Heart right ventricle (tissue), 16 donors: ENCODE results near the gene GPATCH3. TPM values are rescaled to one million over a fixed set of nuclear protein-coding genes. Genes with fewer than 3 reads are reported as not detected.

Experiments
- ATAC-seq, 8 donors: fragments of 200-7000 bp; cut with Tn5 transposase; one replicate each; pipeline ENCODE4 v1.9.1; 2020; ENCODE audit warnings: mild to moderate bottlenecking in 8 of 8, moderate library complexity in 8 of 8, moderate number of reproducible peaks in 1 of 8
- DNase-seq, 2 donors: peaks; one replicate each; pipeline ENCODE4 v3.0.0-alpha.2; 2020
- H3K27ac ChIP-seq, 10 donors: fragments of 200-600 bp; sonication (generic) in 2 of 10; one replicate each; pipeline versions ENCODE4 v1.5.0 to v1.8.0; 2020 to 2022; ENCODE audit warnings: mild to moderate bottlenecking in 3 of 10
- H3K27me3 ChIP-seq, 7 donors: fragments of 200-600 bp; one replicate each; pipeline ENCODE4 v1.8.0; 2021 to 2022; ENCODE audit warnings: mild to moderate bottlenecking in 2 of 7
- H3K36me3 ChIP-seq, 9 donors: fragments of 200-600 bp; sonication (generic) in 1 of 9; one replicate each; pipeline versions ENCODE4 v1.5.0 to v1.8.0; 2020 to 2022; ENCODE audit warnings: mild to moderate bottlenecking in 2 of 9
- H3K4me1 ChIP-seq, 9 donors: fragments of 200-600 bp; sonication (generic) in 1 of 9; one replicate each; pipeline versions ENCODE4 v1.5.0 to v1.8.0; 2020 to 2022; ENCODE audit warnings: mild to moderate bottlenecking in 4 of 9
- H3K4me3 ChIP-seq, 10 donors: fragments of 200-600 bp; sonication (generic) in 2 of 10; one replicate each; pipeline versions ENCODE4 v1.5.0 to v1.8.0; 2020 to 2022; ENCODE audit warnings: mild to moderate bottlenecking in 7 of 10, moderate library complexity in 2 of 10
- H3K9me3 ChIP-seq, 11 donors: fragments of 200-600 bp in 10 of 11; sonication (generic) in 2 of 11; one replicate each; pipeline versions ENCODE4 v1.5.0 to v1.8.0; 2013 to 2022; ENCODE audit warnings: mild to moderate bottlenecking in 2 of 11, control low read depth in 1 of 11, moderate library complexity in 1 of 11
- CTCF ChIP-seq, 9 donors: fragments of 200-600 bp; sonication (generic) in 2 of 9; IDR thresholded peaks; one replicate each; pipeline versions ENCODE4 v1.5.0 to v1.8.0; 2021 to 2022; ENCODE audit warnings: antibody characterized with exemption in 9 of 9, mild to moderate bottlenecking in 5 of 9, moderate library complexity in 1 of 9
- WGBS, 2 donors: extraction: QIAGEN DNeasy Blood & Tissue Kit; methylation state at CpG; one replicate each; pipeline ENCODE4 v1.1.7; 2013; ENCODE audit warnings: inconsistent platforms in 1 of 2; 5-methylcytosine and 5-hydroxymethylcytosine counted together
- intact Hi-C, 10 donors: fragments of 100-400 bp; cut with DNase I; formaldehyde crosslinking; loops; one replicate each; pipeline versions ENCODE4 v1.11.1 to v1.14.2; 2022
- polyA plus RNA-seq, 2 donors: library from polyadenylated mRNA; stranded (reverse); fragments of 200-250 nt; gene quantifications; one replicate each; pipeline ENCODE4 v1.2.3, GENCODE V29; 2013
- total RNA-seq, 10 donors: library from RNA; stranded (reverse); fragmentation: NEBNext Ultra II Directional in 3 of 10; extraction: Animal tissue kit (Norgen Biotek cat#: 25700) in 3 of 10; gene quantifications; one replicate each; pipeline versions ENCODE4 v1.2.1 to v1.2.4, GENCODE V29; 2021 to 2023
- donor health status: Arrhythmogenic right ventricular cardiomyopathy.
- donor health status: ischemic (EF 13 %, LVEDD 7.1; RV severe dilation, severe dysfunction).
- donor health status: healthy with polysubstance abuse.
- donor health status: DM: no; HTN: yes; CAD: no.
- donor health status: DM: no; HTN: no; CAD: no.
- donor health status: ischemic (EF 25% LVEDD 6.9; RV normal size, moderate dysfunction).
- donor health status: ischemic (EF 25% LVEDD 5.7; RV mildly dilated, moderate dysfunction).
- donor health status: healthy.
- donor health status: DM: yes; HTN: yes; CAD: no.
- donor health status: Ischemic cardiomyopathy.
- donor health status: ischemic (EF 35%, LVEDD 5.7; RV mildly dilated, moderate dysfunction).
- donor health status: nonischemic (EF 11% LVEDD 7.7; RV severe dilation, severe dysfunction).
- donor health status: DM: yes; HTN: yes; CAD: no.
- donor health status: PGD.
- donor health status: ischemic (EF 29% LVEDD 5.4; RV normal size, mild dysfunction).
- donor health status: nonischemic (EF 23%, LVEDD 6.1; RV moderate dilation, normal function).

The GPATCH3 gene
- total and polyA plus RNA-seq, 12 donors = 6.5 to 19.5 (median 8.6) TPM

- peak; percentile 96 to 97 for DNase-seq
- intact Hi-C loops = loop anchor here in 1 of 10 donors (2.0 to 5.0 kb wide), 2 partner anchors 31 to 76 kb away; partner anchors contain the start of gene GPN2
- 1 to 2% methylated on average over 83 of the region's 83 CpGs for WGBS, 2 donors
- Histone ChIP-seq H3K4me1 (peaks cover 7 to 28% (median 22%) of the 10 kb centered on the region in 9 donors), H3K9me3 (no peaks in the 10 kb centered on the region), H3K36me3 (peaks cover 0 to 38% (median 19%) of the 10 kb centered on the region in 9 donors), H3K27me3 (no peaks in the 10 kb centered on the region), H3K27ac (peak within 1 kb of the TSS in 9 of 10 donors; percentile 71 to 95 (median 88)), H3K4me3 (peak within 1 kb of the TSS; percentile 84 to 98 (median 92))
- peak in 1 of 9 donors; percentile 18 for TF ChIP-seq CTCF (IDR thresholded peaks at IDR 0.05)
- ATAC-seq = peak; percentile 96 to 99 (median 99)
These were observed 21.5 kb upstream of the GPATCH3 start, which contains the start of gene NUDC for GRCh38 chr1:26921540-26922430. Gene NUDC (plus strand): TSS chr1:26921743. CDS start chr1:26921849, 106 bp downstream.

- peak overlapping the region in 9 of 10 donors; percentile 84 to 98 (median 93) for H3K4me3 ChIP-seq
- peak; percentile 8 to 60 (median 45) for ATAC-seq
- H3K27ac ChIP-seq = peak overlapping the region in 9 of 10 donors; percentile 26 to 95 (median 88)
- peaks cover 0 to 32% (median 13%) of the 10 kb centered on the region in 9 donors for H3K36me3 ChIP-seq
- 10 to 14% methylated on average over 7 of the region's 7 CpGs for WGBS, 2 donors
- no peak for DNase-seq
- no peak for TF ChIP-seq CTCF (IDR thresholded peaks at IDR 0.05)
- intact Hi-C loops = loop anchor here in 1 of 10 donors (2.0 to 5.0 kb wide), 2 partner anchors 30 to 76 kb away; partner anchors contain the start of gene GPN2
- peaks cover 7 to 28% (median 22%) of the 10 kb centered on the region in 9 donors for H3K4me1 ChIP-seq
- no peaks in the 10 kb centered on the region for H3K9me3 ChIP-seq
- no peaks in the 10 kb centered on the region for H3K27me3 ChIP-seq
These were observed 20.9 kb upstream of the GPATCH3 start for GRCh38 chr1:26921126-26921539.

- H3K27ac ChIP-seq = peak overlapping the region in 9 of 10 donors; percentile 44 to 96 (median 94)
- H3K36me3 ChIP-seq = peaks cover 0 to 6% (median 0%) of the 10 kb centered on the region in 9 donors
- H3K4me3 ChIP-seq = no peak overlapping the region
- peak; percentile 53 to 66 for DNase-seq
- peaks cover 0 to 28% (median 4%) of the 10 kb centered on the region in 9 donors for H3K4me1 ChIP-seq
- intact Hi-C loops = no loop called here
- TF ChIP-seq CTCF (IDR thresholded peaks at IDR 0.05) = no peak
- no peaks in the 10 kb centered on the region for H3K9me3 ChIP-seq
- ATAC-seq = peak; percentile 30 to 79 (median 56)
- WGBS, 2 donors = 37 to 44% methylated on average over 5 of the region's 5 CpGs
- no peaks in the 10 kb centered on the region for H3K27me3 ChIP-seq
These were observed 15.1 kb upstream of the GPATCH3 start for GRCh38 chr1:26915204-26915842.
